Measurements from ENCODE around the gene SPAG5. TPM values are rescaled to one million over a fixed set of nuclear protein-coding genes. Genes with fewer than 3 reads are reported as not detected.

Gene SPAG5
- total and polyA plus RNA-seq, 10 of the 15 experiments (the other 5 are each of a cell fraction or from before 2014, with no cell fraction given) = 73.5 to 171 (median 106) TPM

GRCh38 chr17:28598389-28598788 is 436 bp downstream of the SPAG5 start:
- ATAC-seq (peak; percentile 3; the same call in 2 of the 3 replicates), FAIRE-seq (no peak), DNase-seq (ENCODE audit: low read depth, low spot score) (no peak)
- Histone ChIP-seq H3K9me3 (replicated peaks; ENCODE audit: control insufficient read depth, insufficient read depth, low read length) (no peaks in the 10 kb centered on the region), H3K4me1 (ENCODE audit: control insufficient read depth, insufficient read depth, low read length) (peaks cover 5% of the 10 kb centered on the region), H4K20me1 (ENCODE audit: control insufficient read depth, insufficient read depth) (no peaks in the 10 kb centered on the region), H3K4me3 (peak overlapping the region; percentile 98), H3K4me2 (ENCODE audit: control insufficient read depth, insufficient read depth) (peak overlapping the region; percentile 95), H2AFZ (ENCODE audit: control insufficient read depth, low read depth, low read length) (peak overlapping the region; percentile 82), H3K36me3 (ENCODE audit: control insufficient read depth in 2 of 2, insufficient read depth in 2 of 2, low read length in 1 of 2) (peaks cover 0 to 4% of the 10 kb centered on the region in 2 experiments; a peak in 1 of 4 replicates), H3K27ac (ENCODE audit: control insufficient read depth, insufficient read depth) (peak overlapping the region; percentile 94), H3K79me2 (ENCODE audit: control insufficient read depth, insufficient read depth, low read length) (peaks cover 21% of the 10 kb centered on the region), H3K27me3 (replicated peaks in 1 of 2; ENCODE audit: control insufficient read depth in 2 of 2, insufficient read depth in 2 of 2, low read length in 1 of 2) (no peaks in the 10 kb centered on the region), H3K9ac (ENCODE audit: control insufficient read depth, insufficient read depth, low read length) (peak overlapping the region; percentile 97)
- ChIA-PET SMC1A (ENCODE audit: uncharacterized antibody, unreplicated experiment) (interaction anchor here (1.0 to 2.9 kb wide), 8 partner anchors 16 to 351 kb away, joined by 3 to 25 read pairs (median 8); partner anchors contain the start of genes ALDOC, PIGS and UNC119), RAD21 (ENCODE audit: unreplicated experiment) (interaction anchor here (0.8 to 2.9 kb wide), 3 partner anchors 11 to 27 kb away, joined by 4 to 24 read pairs (median 4); partner anchors contain the start of genes ALDOC and PIGS), CTCF (interaction anchor here (0.6 to 5.9 kb wide), 12 partner anchors 13 to 129 kb away, joined by 3 to 51 read pairs (median 5); partner anchors contain the start of genes ALDOC and RSKR), POLR2A (interaction anchor here (0.9 to 5.4 kb wide), 15 partner anchors 9 to 121 kb away, joined by 3 to 56 read pairs (median 4); partner anchors contain the start of genes ALDOC, PIGS, PROCA1 and RPL23A)
- BruUV-seq (replicated peaks) = TSS peak; percentile 75
- 2% methylated on average over 17 of the region's 17 CpGs for WGBS (ENCODE audit: insufficient coverage, insufficient replicate concordance, low lambda C conversion rate, missing lambda C conversion rate)
- TF ChIP-seq FOS (IDR thresholded peaks at IDR 0.05; ENCODE audit: borderline replicate concordance, extremely low read depth, insufficient read length) (no peak), ASH2L (IDR thresholded peaks at IDR 0.05; ENCODE audit: borderline replicate concordance, low read depth) (no peak), ZBED1 (IDR thresholded peaks at IDR 0.05; ENCODE audit: borderline replicate concordance) (no peak), REST (IDR thresholded peaks at IDR 0.05; ENCODE audit: low read depth, low read length) (no peak), SIX5 (IDR thresholded peaks at IDR 0.05; ENCODE audit: low read depth, low read length, severe bottlenecking) (no peak), MAX (IDR thresholded peaks at IDR 0.05; ENCODE audit: low read depth, low read length) (no peak), SMARCA5 (IDR thresholded peaks at IDR 0.05) (no peak), HDGF (IDR thresholded peaks at IDR 0.05) (no peak), USF1 (IDR thresholded peaks at IDR 0.05; ENCODE audit: borderline replicate concordance, extremely low read length, insufficient read depth, low read depth, low read length) (no peak), SMAD1 (IDR thresholded peaks at IDR 0.05; ENCODE audit: low read depth, partially characterized antibody) (no peak), CUX1 (IDR thresholded peaks at IDR 0.05; ENCODE audit: insufficient replicate concordance, low read depth, low read length) (no peak), MEF2A (IDR thresholded peaks at IDR 0.05; ENCODE audit: insufficient read depth, low read depth, low read length) (no peak), CEBPB (IDR thresholded peaks at IDR 0.05; ENCODE audit: borderline replicate concordance in 1 of 2, low read depth in 2 of 2, low read length in 2 of 2) (no peak)
- intact Hi-C loops (cut with micrococcal nuclease; ENCODE audit: unreplicated experiment) = loop anchor here (2.0 kb wide), 3 partner anchors 22 to 50 kb away; partner anchors contain the start of genes ALDOC and BLTP2
- in situ Hi-C loops (cut with MboI) = no loop called here

All from GM12878 (cell line).